ENCODE measurements around the gene KAZN.
"Not testable (repeated sequence)": the region's sequence is repeated elsewhere in the genome, so short reads cannot be mapped to it uniquely, and the experiment has no call there.

KAZN gene

DNA sequence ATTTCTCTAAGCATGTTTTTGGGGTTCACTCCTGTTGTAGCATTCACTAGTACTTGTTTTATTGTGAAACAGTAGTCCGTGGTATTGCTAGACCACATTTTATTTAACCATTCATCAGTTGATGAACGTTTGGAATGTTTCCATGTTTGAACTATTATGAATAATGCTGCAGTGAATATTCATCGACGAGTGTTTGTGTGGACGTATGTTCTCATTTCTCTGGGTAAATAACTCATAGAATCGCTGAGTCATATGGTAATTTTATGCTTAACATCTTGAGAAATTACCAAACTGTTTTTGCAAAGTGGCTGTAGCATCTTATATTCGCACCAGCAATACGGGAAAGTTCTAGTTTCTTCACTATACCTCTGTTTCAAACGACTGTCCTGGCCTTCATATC lies 28.0 kb upstream of the KAZN start:
- no peaks in the 10 kb centered on the region for H3K27me3 ChIP-seq (ENCODE audit: insufficient read depth, low read length)
- H3K4me3 ChIP-seq (ENCODE audit: low read length): no peak overlapping the region
- no peaks in the 10 kb centered on the region for H3K4me1 ChIP-seq (ENCODE audit: insufficient read depth, low read length)
- H3K9ac ChIP-seq (ENCODE audit: low read depth, low read length): no peak overlapping the region
- no peak overlapping the region for H3K27ac ChIP-seq (ENCODE audit: low read length)
- no peaks in the 10 kb centered on the region for H3K36me3 ChIP-seq (ENCODE audit: insufficient read depth, low read depth, low read length)
- H3K9me3 ChIP-seq (ENCODE audit: insufficient read depth, low read depth, low read length): no peaks in the 10 kb centered on the region

DNA sequence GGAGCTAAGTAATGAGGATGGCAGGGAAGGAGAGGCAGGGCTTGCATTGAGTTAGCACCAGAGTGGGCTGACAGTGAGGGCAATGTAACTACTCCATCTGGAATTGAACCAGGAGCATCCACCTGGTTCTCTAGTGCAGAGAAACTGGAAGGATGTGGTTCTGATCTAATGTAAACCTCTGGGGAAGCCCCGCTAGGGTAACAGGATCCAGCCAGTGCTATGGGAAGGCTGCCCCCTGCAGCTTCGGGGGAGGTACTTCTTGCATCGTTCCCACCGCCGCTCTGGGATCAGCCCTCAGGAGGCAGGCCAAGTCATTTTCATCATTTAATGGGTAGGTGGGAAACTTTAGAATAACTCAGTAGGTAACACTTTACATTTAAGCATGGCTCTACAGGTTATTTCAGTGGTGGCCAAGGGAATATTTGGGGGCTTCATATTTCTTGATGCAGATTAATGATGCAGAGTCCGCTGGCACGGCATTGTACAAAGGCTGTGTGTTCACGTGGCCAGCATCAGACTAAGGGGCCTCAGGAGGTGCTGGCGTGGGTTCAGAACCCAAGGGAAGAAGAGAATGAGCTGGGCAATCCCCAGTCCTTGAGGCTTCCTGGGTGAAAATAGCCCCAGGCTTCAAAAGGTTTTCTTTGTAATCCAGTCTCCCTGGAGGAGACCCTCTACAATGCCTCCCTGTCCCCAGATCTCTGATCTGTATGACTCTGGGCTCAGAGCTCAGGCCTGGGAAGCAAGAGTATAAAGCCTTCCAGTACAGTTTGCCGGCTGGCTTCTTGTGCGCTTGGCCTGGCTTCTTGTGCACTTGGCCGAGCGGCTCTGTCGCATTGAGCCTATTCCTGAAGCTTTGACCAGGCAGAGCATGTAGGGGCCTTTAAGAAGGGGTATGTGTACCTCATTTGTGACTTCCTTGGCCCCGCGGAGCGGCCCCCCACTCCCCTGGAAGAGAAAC lies 26.4 kb upstream of the KAZN start:
- Histone ChIP-seq H3K27me3 (ENCODE audit: insufficient read depth, low read length) (no peaks in the 10 kb centered on the region), H3K36me3 (ENCODE audit: insufficient read depth, low read depth, low read length) (no peaks in the 10 kb centered on the region), H3K27ac (ENCODE audit: low read length) (no peak overlapping the region), H3K4me3 (ENCODE audit: low read length) (no peak overlapping the region), H3K4me1 (ENCODE audit: insufficient read depth, low read length) (no peaks in the 10 kb centered on the region), H3K9ac (ENCODE audit: low read depth, low read length) (no peak overlapping the region), H3K9me3 (ENCODE audit: insufficient read depth, low read depth, low read length) (no peaks in the 10 kb centered on the region)

DNA sequence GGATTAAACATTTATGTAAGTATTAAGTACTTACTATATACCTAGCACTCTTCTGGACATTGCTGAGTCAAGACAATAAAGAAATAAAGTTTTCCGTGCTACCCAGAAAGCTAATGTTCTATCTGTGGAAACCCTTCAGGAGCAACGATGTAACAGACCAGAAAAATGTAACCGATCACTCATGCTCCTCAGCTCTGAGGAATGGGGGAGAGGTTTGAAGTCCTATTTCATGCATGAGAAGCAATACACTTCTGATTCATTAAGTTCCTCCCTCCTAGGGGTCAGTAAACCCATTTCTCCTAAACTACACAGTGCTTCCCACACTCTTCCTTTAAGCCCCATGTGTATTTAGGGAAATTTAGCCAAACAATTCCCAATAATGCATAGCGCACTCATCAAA lies 25.6 kb upstream of the KAZN start:
- Histone ChIP-seq H3K27ac (ENCODE audit: low read length) (no peak overlapping the region), H3K9me3 (ENCODE audit: insufficient read depth, low read depth, low read length) (no peaks in the 10 kb centered on the region), H3K4me1 (ENCODE audit: insufficient read depth, low read length) (no peaks in the 10 kb centered on the region), H3K9ac (ENCODE audit: low read depth, low read length) (no peak overlapping the region), H3K4me3 (ENCODE audit: low read length) (no peak overlapping the region), H3K36me3 (ENCODE audit: insufficient read depth, low read depth, low read length) (no peaks in the 10 kb centered on the region), H3K27me3 (ENCODE audit: insufficient read depth, low read length) (no peaks in the 10 kb centered on the region)

DNA sequence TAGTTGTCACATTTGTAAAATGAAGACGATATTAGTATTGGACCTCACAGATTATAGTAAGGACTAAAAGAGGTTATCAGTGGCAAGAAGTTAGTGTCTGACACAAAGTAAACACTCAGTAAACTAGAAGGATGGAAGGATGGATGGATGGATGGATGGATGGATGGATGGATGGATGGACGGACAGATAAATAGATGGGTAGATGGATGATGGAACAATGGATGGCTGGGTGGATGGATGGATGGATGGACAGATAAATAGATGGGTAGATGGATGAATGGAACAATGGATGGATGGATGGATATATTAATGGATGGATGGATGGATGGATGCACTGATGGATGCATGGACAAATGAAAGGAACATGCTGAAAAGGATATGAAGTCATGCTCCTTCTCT lies 22.3 kb upstream of the KAZN start:
- no peaks in the 10 kb centered on the region for H3K9me3 ChIP-seq (ENCODE audit: insufficient read depth, low read depth, low read length)
- no peak overlapping the region for H3K27ac ChIP-seq (ENCODE audit: low read length)
- H3K4me1 ChIP-seq (ENCODE audit: insufficient read depth, low read length): no peaks in the 10 kb centered on the region
- no peaks in the 10 kb centered on the region for H3K36me3 ChIP-seq (ENCODE audit: insufficient read depth, low read depth, low read length)
- no peak overlapping the region for H3K4me3 ChIP-seq (ENCODE audit: low read length)
- no peaks in the 10 kb centered on the region for H3K27me3 ChIP-seq (ENCODE audit: insufficient read depth, low read length)
- H3K9ac ChIP-seq (ENCODE audit: low read depth, low read length): no peak overlapping the region

DNA sequence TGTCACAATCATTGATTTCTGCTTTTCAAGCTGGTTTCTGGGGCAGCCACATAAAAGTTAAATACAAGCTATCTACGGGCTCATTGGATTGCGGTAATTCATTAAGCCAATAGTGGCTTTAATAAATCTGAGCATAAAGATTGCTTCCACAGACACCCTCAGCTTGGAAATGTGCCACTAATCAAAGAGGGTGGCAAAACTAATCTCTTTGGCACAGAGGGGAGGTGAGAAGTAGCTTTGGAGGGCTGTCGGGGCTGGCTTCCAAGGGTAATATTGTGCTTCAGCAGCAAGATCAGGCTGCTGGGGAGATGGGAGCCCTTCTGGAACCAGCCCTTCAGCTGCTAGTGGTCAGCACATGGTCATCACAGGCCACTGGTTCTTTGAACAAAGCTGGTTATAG lies 21.2 kb upstream of the KAZN start:
- H3K27me3 ChIP-seq (ENCODE audit: insufficient read depth, low read length): no peaks in the 10 kb centered on the region
- H3K4me3 ChIP-seq (ENCODE audit: low read length): no peak overlapping the region
- no peak overlapping the region for H3K27ac ChIP-seq (ENCODE audit: low read length)
- no peaks in the 10 kb centered on the region for H3K9me3 ChIP-seq (ENCODE audit: insufficient read depth, low read depth, low read length)
- no peaks in the 10 kb centered on the region for H3K4me1 ChIP-seq (ENCODE audit: insufficient read depth, low read length)
- H3K9ac ChIP-seq (ENCODE audit: low read depth, low read length): no peak overlapping the region
- H3K36me3 ChIP-seq (ENCODE audit: insufficient read depth, low read depth, low read length): no peaks in the 10 kb centered on the region

- Histone ChIP-seq H3K4me3 (ENCODE audit: low read length) (no peak overlapping the region), H3K4me1 (ENCODE audit: insufficient read depth, low read length) (no peaks in the 10 kb centered on the region), H3K27me3 (ENCODE audit: insufficient read depth, low read length) (0 out of 2 replicates have a peak, but pooled peaks cover 3% of the 10 kb centered on the region), H3K9ac (ENCODE audit: low read depth, low read length) (no peak overlapping the region), H3K27ac (ENCODE audit: low read length) (no peak overlapping the region), H3K9me3 (ENCODE audit: insufficient read depth, low read depth, low read length) (no peaks in the 10 kb centered on the region), H3K36me3 (ENCODE audit: insufficient read depth, low read depth, low read length) (no peaks in the 10 kb centered on the region)
Measured at GRCh38 chr1:14578156-14578555, 20.3 kb upstream of the KAZN start.

- H3K4me3 ChIP-seq (ENCODE audit: low read length); H3K36me3 ChIP-seq (ENCODE audit: insufficient read depth, low read depth, low read length); H3K9me3 ChIP-seq (ENCODE audit: insufficient read depth, low read depth, low read length); H3K27ac ChIP-seq (ENCODE audit: low read length); H3K4me1 ChIP-seq (ENCODE audit: insufficient read depth, low read length); H3K27me3 ChIP-seq (ENCODE audit: insufficient read depth, low read length); H3K9ac ChIP-seq (ENCODE audit: low read depth, low read length): not testable (repeated sequence)
Measured at GRCh38 chr1:14580295-14580694, 18.2 kb upstream of the KAZN start.

GRCh38 chr1:14580986-14581385 lies 17.5 kb upstream of the KAZN start:
- Histone ChIP-seq H3K4me3 (ENCODE audit: low read length) (no peak overlapping the region), H3K27ac (ENCODE audit: low read length) (no peak overlapping the region), H3K27me3 (ENCODE audit: insufficient read depth, low read length) (peaks cover 5% of the 10 kb centered on the region; the same call in 1 of the 2 replicates), H3K4me1 (ENCODE audit: insufficient read depth, low read length) (no peaks in the 10 kb centered on the region), H3K36me3 (ENCODE audit: insufficient read depth, low read depth, low read length) (no peaks in the 10 kb centered on the region), H3K9ac (ENCODE audit: low read depth, low read length) (no peak overlapping the region), H3K9me3 (ENCODE audit: insufficient read depth, low read depth, low read length) (no peaks in the 10 kb centered on the region)

DNA sequence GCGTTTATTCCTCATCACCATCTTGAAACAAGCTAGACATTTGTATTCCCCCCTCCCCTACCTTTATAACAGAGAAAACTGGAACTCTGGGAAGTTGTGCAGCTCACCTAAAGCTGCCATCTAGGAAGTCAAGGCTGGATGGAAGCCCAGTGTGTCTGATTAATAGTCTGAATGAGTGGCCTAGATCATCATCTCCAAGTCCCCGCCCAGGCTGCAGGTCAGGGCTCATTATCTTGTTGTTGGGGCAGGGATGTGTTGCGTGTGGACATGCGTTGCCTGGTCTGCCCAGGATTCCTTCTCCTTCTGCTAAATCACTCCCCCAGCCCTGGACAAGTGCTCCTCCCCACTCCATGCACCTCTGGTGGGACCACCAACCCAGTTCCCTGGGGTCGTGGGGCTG lies 14.7 kb upstream of the KAZN start:
- no peaks in the 10 kb centered on the region for H3K36me3 ChIP-seq (ENCODE audit: insufficient read depth, low read depth, low read length)
- H3K4me1 ChIP-seq (ENCODE audit: insufficient read depth, low read length): no peaks in the 10 kb centered on the region
- H3K4me3 ChIP-seq (ENCODE audit: low read length): no peak overlapping the region
- no peak overlapping the region for H3K27ac ChIP-seq (ENCODE audit: low read length)
- no peaks in the 10 kb centered on the region for H3K9me3 ChIP-seq (ENCODE audit: insufficient read depth, low read depth, low read length)
- no peak overlapping the region for H3K9ac ChIP-seq (ENCODE audit: low read depth, low read length)
- H3K27me3 ChIP-seq (ENCODE audit: insufficient read depth, low read length): peaks cover 5% of the 10 kb centered on the region; the same call in 1 of the 2 replicates

GRCh38 chr1:14585728-14586127 lies 12.8 kb upstream of the KAZN start:
- no peaks in the 10 kb centered on the region for H3K36me3 ChIP-seq (ENCODE audit: insufficient read depth, low read depth, low read length)
- H3K9ac ChIP-seq (ENCODE audit: low read depth, low read length): no peak overlapping the region

DNA sequence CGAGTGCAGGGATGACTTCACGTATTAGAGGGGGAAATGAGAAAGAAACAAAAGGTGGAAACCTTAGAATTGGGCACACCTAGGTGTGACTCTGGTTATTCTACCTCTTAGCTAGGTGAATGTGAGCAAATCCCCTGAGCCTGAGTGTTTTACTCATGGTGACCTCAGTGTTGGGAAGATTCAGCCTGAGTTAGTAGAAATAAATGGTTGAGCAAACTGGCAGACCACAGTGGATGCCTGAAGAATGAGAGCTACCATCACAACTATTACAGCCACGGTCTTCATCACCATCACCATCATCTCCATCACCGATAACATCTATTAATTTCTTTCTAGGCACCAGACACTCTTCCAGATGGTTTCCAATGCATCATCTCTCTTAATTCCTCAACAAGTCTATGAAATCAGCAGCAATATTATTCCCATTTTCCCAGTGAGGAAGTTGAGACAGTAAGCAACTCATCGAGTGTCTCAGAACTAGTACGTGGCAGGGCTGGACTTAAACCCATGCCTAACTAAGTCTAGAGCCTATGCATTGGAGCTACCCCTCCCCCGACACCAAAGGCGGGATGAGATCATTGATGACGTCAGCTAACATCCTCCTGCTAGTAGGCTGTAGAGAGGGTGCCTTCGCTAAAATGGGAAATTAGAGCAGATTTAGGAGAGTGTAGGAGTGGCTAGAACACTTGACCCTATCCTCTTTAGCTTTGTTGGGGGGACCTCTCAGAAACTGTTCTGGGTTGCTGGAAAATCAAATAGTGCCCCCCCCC lies 7.9 kb upstream of the KAZN start:
- Histone ChIP-seq H3K9me3 (ENCODE audit: insufficient read depth, low read depth, low read length) (no peaks in the 10 kb centered on the region), H3K27ac (ENCODE audit: low read length) (no peak overlapping the region), H3K4me1 (ENCODE audit: insufficient read depth, low read length) (peaks cover 33% of the 10 kb centered on the region), H3K36me3 (ENCODE audit: insufficient read depth, low read depth, low read length) (no peaks in the 10 kb centered on the region), H3K27me3 (ENCODE audit: insufficient read depth, low read length) (peaks cover 40% of the 10 kb centered on the region), H3K9ac (ENCODE audit: low read depth, low read length) (no peak overlapping the region), H3K4me3 (ENCODE audit: low read length) (no peak overlapping the region)

More at GRCh38 chr1:14585728-14586127, 12.8 kb upstream of the KAZN start:
- Histone ChIP-seq H3K4me3 (ENCODE audit: low read length) (no peak overlapping the region), H3K4me1 (ENCODE audit: insufficient read depth, low read length) (peaks cover 3% of the 10 kb centered on the region; the same call in 1 of the 2 replicates), H3K27ac (ENCODE audit: low read length) (no peak overlapping the region), H3K9me3 (ENCODE audit: insufficient read depth, low read depth, low read length) (no peaks in the 10 kb centered on the region), H3K27me3 (ENCODE audit: insufficient read depth, low read length) (peaks cover 15% of the 10 kb centered on the region)

GRCh38 chr1:14591600-14591999 lies 6.9 kb upstream of the KAZN start:
- Histone ChIP-seq H3K36me3 (ENCODE audit: insufficient read depth, low read depth, low read length) (no peaks in the 10 kb centered on the region), H3K9ac (ENCODE audit: low read depth, low read length) (no peak overlapping the region), H3K4me3 (ENCODE audit: low read length) (no peak overlapping the region), H3K27ac (ENCODE audit: low read length) (no peak overlapping the region), H3K4me1 (ENCODE audit: insufficient read depth, low read length) (peaks cover 33% of the 10 kb centered on the region), H3K27me3 (ENCODE audit: insufficient read depth, low read length) (peaks cover 43% of the 10 kb centered on the region), H3K9me3 (ENCODE audit: insufficient read depth, low read depth, low read length) (no peaks in the 10 kb centered on the region)
